ENCODE results near the gene TYMP.

Gene TYMP

GRCh38 chr22:50529897-50530579, at the start of gene TYMP:
Gene TYMP, minus strand, starts transcription at chr22:50530012. Its CDS starts 303 bp downstream, at chr22:50529709.
- no peak for DNase-seq

GRCh38 chr22:50578776-50579310, 49.0 kb upstream of the TYMP start:
- DNase-seq: no peak

- no peak for DNase-seq
Measured at GRCh38 chr22:50577987-50578775, 48.4 kb upstream of the TYMP start, which contains the start of gene CPT1B. Gene CPT1B, minus strand, starts transcription at chr22:50578427. Its CDS starts 512 bp downstream, at chr22:50577915.

GRCh38 chr22:50577697-50577986, 47.8 kb upstream of the TYMP start:
- DNase-seq: no peak

GRCh38 chr22:50576806-50577696, 47.2 kb upstream of the TYMP start:
- no peak for DNase-seq

- peak in 1 of 2 experiments; percentile 22 for DNase-seq
Measured at GRCh38 chr22:50576070-50576469, 46.3 kb upstream of the TYMP start.

GRCh38 chr22:50575426-50575941, 45.7 kb upstream of the TYMP start:
- DNase-seq: no peak

GRCh38 chr22:50574383-50574755, 44.6 kb upstream of the TYMP start:
- DNase-seq: no peak

- no peak for DNase-seq
Measured at GRCh38 chr22:50573491-50574382, 43.9 kb upstream of the TYMP start.

- no peak for DNase-seq
Measured at GRCh38 chr22:50572965-50573364, 43.2 kb upstream of the TYMP start.

- no peak for DNase-seq
Measured at GRCh38 chr22:50571264-50572175, 41.7 kb upstream of the TYMP start.

GRCh38 chr22:50570861-50571260, 41.0 kb upstream of the TYMP start:
- DNase-seq: no peak

GRCh38 chr22:50569896-50570535, 40.2 kb upstream of the TYMP start:
- no peak for DNase-seq

- no peak for DNase-seq
Measured at GRCh38 chr22:50569041-50569459, 39.2 kb upstream of the TYMP start.

GRCh38 chr22:50568626-50569025, 38.8 kb upstream of the TYMP start:
- no peak for DNase-seq

GRCh38 chr22:50567721-50568252, 38.0 kb upstream of the TYMP start:
- DNase-seq: no peak

GRCh38 chr22:50564289-50564688, 34.5 kb upstream of the TYMP start:
- no peak for DNase-seq

GRCh38 chr22:50563413-50564160, 33.8 kb upstream of the TYMP start:
- DNase-seq: no peak
